PC-3 (cell line): ENCODE measurements around the gene ECD. TPM values are rescaled to one million over a fixed set of nuclear protein-coding genes. Genes with fewer than 3 reads are reported as not detected.

ENCODE experiments used
- ATAC-seq: fragments of 200-7000 bp; cut with Tn5 transposase; 2 replicates; pipeline ENCODE4 v1.9.1; 2020; ENCODE audit warnings: mild to moderate bottlenecking, moderate library complexity
- BruUV-seq: library from RNA; stranded (reverse); fragments of 400-500 nt; replicated peaks from 2 replicates; lab custom pipeline; 2021; lab: Mats Ljungman, UMichigan
- CTCF ChIA-PET: fragments of 300-600 bp; sonication (Branson Sonifier 250); formaldehyde crosslinking; loops from one replicate; lab custom pipeline; 2022; ENCODE audit warnings: antibody characterized with exemption; lab: Charles Lee
- POLR2A ChIA-PET: fragments of 300-600 bp; sonication (Branson Sonifier 250); formaldehyde crosslinking; loops from one replicate; lab custom pipeline; 2022; ENCODE audit warnings: antibody characterized with exemption; ENCODE audit not compliant: unreplicated experiment; lab: Charles Lee
- DNase-seq: peaks from one replicate; pipeline ENCODE4 v3.0.0-alpha.2; 2015
- H2AFZ ChIP-seq: fragments of 300-600 bp; sonication (generic); 2 replicates; pipeline ENCODE4 v1.6.0; 2016; ENCODE audit warnings: antibody characterized with exemption, low read length
- H3F3A ChIP-seq: fragments of 300-600 bp; sonication (generic); one replicate; pipeline ENCODE4 v1.6.0; 2017; ENCODE audit warnings: antibody characterized with exemption, low read length, control low read depth, mild to moderate bottlenecking; ENCODE audit not compliant: unreplicated experiment
- H3K27ac ChIP-seq: fragments of 300-600 bp; sonication (generic); 2 replicates; pipeline ENCODE4 v1.5.1; 2016; ENCODE audit warnings: mild to moderate bottlenecking, low read length
- H3K27me3 ChIP-seq: fragments of 300-600 bp; sonication (generic); 2 replicates; pipeline ENCODE4 v1.6.1; 2016; ENCODE audit warnings: low read length, mixed read lengths
- H3K36me3 ChIP-seq: fragments of 300-600 bp; sonication (generic); 2 replicates; pipeline ENCODE4 v1.6.1; 2016; ENCODE audit warnings: low read depth, mixed run types, low read length, mixed read lengths
- H3K4me1 ChIP-seq: fragments of 300-600 bp; sonication (generic); 2 replicates; pipeline ENCODE4 v1.5.1; 2016; ENCODE audit warnings: low read length; ENCODE audit not compliant: insufficient read depth
- H3K4me2 ChIP-seq: fragments of 300-600 bp; sonication (generic); 2 replicates; pipeline ENCODE4 v1.6.0; 2016; ENCODE audit warnings: low read length
- H3K4me3 ChIP-seq: fragments of 300-600 bp; sonication (generic); 2 replicates; pipeline ENCODE4 v1.5.1; 2016; ENCODE audit warnings: mild to moderate bottlenecking, low read length, mixed read lengths
- H3K79me2 ChIP-seq: fragments of 300-600 bp; sonication (generic); 2 replicates; pipeline ENCODE4 v1.6.1; 2017; ENCODE audit warnings: low read length, mixed read lengths
- H3K9ac ChIP-seq: fragments of 300-600 bp; sonication (generic); 2 replicates; pipeline ENCODE4 v1.6.0; 2016; ENCODE audit warnings: mild to moderate bottlenecking, low read length
- H3K9me2 ChIP-seq: fragments of 300-600 bp; sonication (generic); replicated peaks from 2 replicates; pipeline ENCODE4 v1.6.1; 2016; ENCODE audit warnings: mixed run types, low read length, mixed read lengths
- H3K9me3 ChIP-seq: fragments of 300-600 bp; sonication (generic); 2 replicates; pipeline ENCODE4 v1.6.1; 2016; ENCODE audit warnings: low read length, mixed read lengths
- H4K20me1 ChIP-seq: fragments of 300-600 bp; sonication (generic); 2 replicates; pipeline ENCODE4 v1.6.1; 2016; ENCODE audit warnings: low read length, mixed read lengths
- EZH2 ChIP-seq: fragments of 300-600 bp; sonication (generic); IDR thresholded peaks from one replicate; pipeline ENCODE4 v1.6.1; 2017; ENCODE audit warnings: antibody characterized with exemption, mild to moderate bottlenecking, low read length; ENCODE audit not compliant: unreplicated experiment
- EZH2phosphoT487 ChIP-seq: fragments of 300-600 bp; sonication (generic); IDR thresholded peaks from 2 replicates; pipeline ENCODE4 v1.6.1; 2018; ENCODE audit warnings: mild to moderate bottlenecking, antibody characterized with exemption, low read length, borderline replicate concordance
- intact Hi-C: fragments of 100-400 bp; cut with micrococcal nuclease; formaldehyde crosslinking; loops from 2 replicates; pipeline ENCODE4 v1.9.0; 2023
- total RNA-seq: library from RNA; depleted of rRNA; stranded (reverse); fragments of >200 nt; gene quantifications from 2 replicates; pipeline ENCODE4 v1.2.3, GENCODE V29; 2014
- TF ChIP-seq, protein P1 (sequence below): fragments of 300-600 bp; sonication (generic); conservative IDR thresholded peaks from 2 replicates; pipeline ENCODE4 v1.5.1; 2017; ENCODE audit warnings: antibody characterized with exemption, low read depth, mild to moderate bottlenecking, low read length

ECD gene
- total RNA-seq, 1 experiment from 2014 or later = 108 TPM

DNA sequence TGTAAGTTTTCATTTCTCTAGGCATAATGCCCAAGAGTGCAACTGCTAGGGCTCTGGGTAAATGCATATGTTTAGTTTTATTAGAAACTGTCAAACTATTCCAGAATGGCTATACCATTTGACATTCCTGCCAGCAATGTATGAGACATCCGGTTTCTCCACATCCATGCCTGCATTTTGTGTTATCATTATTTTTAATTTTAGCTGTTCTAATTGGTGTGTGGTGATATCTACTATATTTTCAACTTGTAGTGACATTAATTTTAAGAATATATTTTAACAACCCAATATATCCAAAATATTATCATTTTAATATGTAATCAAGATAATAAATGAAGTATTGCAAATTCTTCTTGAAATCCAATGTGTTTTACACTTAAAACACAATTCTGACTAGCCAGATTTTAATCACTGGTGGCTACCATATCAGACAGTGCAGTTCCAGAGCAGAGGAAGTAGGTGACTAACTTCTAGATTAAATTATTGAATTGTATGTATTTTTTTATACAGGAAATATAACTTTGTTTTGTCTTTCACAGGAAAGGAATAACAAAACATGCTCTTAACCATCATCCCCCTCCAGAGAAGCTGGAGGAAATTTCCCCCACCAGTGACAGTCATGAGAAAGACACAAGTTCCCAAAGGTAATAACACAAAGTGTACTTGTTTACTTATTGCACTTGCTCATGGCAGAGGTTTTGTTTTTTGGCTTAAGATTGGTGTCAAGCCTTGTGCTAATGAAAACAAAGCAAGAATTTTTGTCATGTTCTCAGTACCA lies 6.5 kb upstream of the ECD start:
- Histone ChIP-seq H3K4me2 (no peak overlapping the region), H2AFZ (no peak overlapping the region), H3K9ac (no peak overlapping the region), H3K4me3 (no peak overlapping the region), H3K36me3 (peaks cover 4% of the 10 kb centered on the region), H3K27ac (no peak overlapping the region), H3K27me3 (no peaks in the 10 kb centered on the region), H3K9me2 (no peaks in the 10 kb centered on the region), H3K79me2 (peaks cover 3% of the 10 kb centered on the region), H3K9me3 (no peaks in the 10 kb centered on the region), H3F3A (no peaks in the 10 kb centered on the region), H3K4me1 (no peaks in the 10 kb centered on the region), H4K20me1 (no peaks in the 10 kb centered on the region)
- DNase-seq = no peak
- ChIA-PET CTCF (no interaction called here), POLR2A (no interaction called here)
- no peak for ATAC-seq
- TF ChIP-seq, protein P1, sequence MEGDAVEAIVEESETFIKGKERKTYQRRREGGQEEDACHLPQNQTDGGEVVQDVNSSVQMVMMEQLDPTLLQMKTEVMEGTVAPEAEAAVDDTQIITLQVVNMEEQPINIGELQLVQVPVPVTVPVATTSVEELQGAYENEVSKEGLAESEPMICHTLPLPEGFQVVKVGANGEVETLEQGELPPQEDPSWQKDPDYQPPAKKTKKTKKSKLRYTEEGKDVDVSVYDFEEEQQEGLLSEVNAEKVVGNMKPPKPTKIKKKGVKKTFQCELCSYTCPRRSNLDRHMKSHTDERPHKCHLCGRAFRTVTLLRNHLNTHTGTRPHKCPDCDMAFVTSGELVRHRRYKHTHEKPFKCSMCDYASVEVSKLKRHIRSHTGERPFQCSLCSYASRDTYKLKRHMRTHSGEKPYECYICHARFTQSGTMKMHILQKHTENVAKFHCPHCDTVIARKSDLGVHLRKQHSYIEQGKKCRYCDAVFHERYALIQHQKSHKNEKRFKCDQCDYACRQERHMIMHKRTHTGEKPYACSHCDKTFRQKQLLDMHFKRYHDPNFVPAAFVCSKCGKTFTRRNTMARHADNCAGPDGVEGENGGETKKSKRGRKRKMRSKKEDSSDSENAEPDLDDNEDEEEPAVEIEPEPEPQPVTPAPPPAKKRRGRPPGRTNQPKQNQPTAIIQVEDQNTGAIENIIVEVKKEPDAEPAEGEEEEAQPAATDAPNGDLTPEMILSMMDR = no peak
- TF ChIP-seq EZH2phosphoT487 = no peak
- intact Hi-C loops = no loop called here
- BruUV-seq = no TSS peak

DNA sequence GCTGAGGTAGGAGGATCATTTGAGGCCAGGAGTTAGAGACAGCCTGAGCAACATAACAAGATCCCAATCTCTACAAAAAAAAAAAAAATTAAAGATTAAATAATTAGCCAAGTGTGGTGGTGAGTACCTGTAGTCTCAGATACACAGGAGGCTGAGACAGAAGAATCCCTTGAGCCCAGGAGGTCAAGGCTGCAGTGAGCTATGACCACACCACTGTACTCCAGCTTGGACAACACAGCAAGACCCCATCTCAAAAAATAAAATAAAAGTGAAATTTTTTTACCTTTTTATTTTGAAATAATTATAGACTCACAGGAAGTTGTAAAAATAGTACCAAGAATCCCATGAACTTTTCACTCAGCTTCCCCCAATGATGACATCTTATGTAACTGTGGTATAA lies 5.1 kb upstream of the ECD start:
- ChIA-PET POLR2A (no interaction called here), CTCF (no interaction called here)
- H3K4me3 ChIP-seq = no peak overlapping the region
- intact Hi-C loops = no loop called here
- H3K4me2 ChIP-seq = no peak overlapping the region
- peaks cover 13% of the 10 kb centered on the region for H3K79me2 ChIP-seq
- no peaks in the 10 kb centered on the region for H4K20me1 ChIP-seq
- H3K9me3 ChIP-seq = no peaks in the 10 kb centered on the region
- no TSS peak for BruUV-seq
- peaks cover 4% of the 10 kb centered on the region for H3K36me3 ChIP-seq
- H3F3A ChIP-seq = no peaks in the 10 kb centered on the region
- peaks cover 5% of the 10 kb centered on the region; the same call in 1 of the 2 replicates for H3K4me1 ChIP-seq
- no peak overlapping the region for H3K9ac ChIP-seq
- H3K27ac ChIP-seq = no peak overlapping the region
- TF ChIP-seq EZH2 (no peak), EZH2phosphoT487 (no peak)
- TF ChIP-seq, protein P1 = no peak
- DNase-seq = no peak
- no peak for ATAC-seq
- H2AFZ ChIP-seq = no peak overlapping the region
- no peaks in the 10 kb centered on the region for H3K9me2 ChIP-seq
- no peaks in the 10 kb centered on the region for H3K27me3 ChIP-seq

DNA sequence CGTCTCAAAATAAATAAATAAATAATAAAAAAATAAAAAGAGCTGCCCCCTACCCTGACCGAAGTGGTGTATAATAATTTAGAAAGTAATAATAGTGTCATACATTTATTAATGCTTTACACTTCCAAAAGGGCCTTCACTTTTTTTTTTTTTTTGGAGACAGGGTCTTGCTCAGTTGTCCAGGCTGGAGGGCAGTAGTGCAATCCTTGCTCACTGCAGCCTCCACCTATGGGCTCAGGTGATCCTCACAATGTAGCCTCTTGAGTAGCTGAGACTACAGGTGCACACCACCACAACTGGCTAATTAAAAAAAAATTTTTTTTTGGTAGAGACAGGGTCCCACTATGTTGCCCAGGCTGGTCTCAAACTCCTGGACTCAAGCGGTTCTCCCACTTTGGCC lies 1.5 kb upstream of the ECD start:
- H3K4me3 ChIP-seq = no peak overlapping the region
- H3K79me2 ChIP-seq = peaks cover 48% of the 10 kb centered on the region
- TF ChIP-seq, protein P1 = no peak
- H3K27me3 ChIP-seq = no peaks in the 10 kb centered on the region
- no peaks in the 10 kb centered on the region for H3F3A ChIP-seq
- CTCF ChIA-PET = interaction anchor here (1.2 to 2.3 kb wide), 2 partner anchors 10 to 75 kb away, joined by 4 to 19 read pairs; no protein-coding TSS in a partner anchor
- H3K9ac ChIP-seq = no peak overlapping the region
- H2AFZ ChIP-seq = no peak overlapping the region
- H3K4me1 ChIP-seq = peaks cover 21% of the 10 kb centered on the region
- no peaks in the 10 kb centered on the region for H4K20me1 ChIP-seq
- ATAC-seq (no peak), DNase-seq (no peak)
- H3K36me3 ChIP-seq = peaks cover 6% of the 10 kb centered on the region; the same call in 1 of the 2 replicates
- H3K27ac ChIP-seq = no peak overlapping the region
- intact Hi-C loops = loop anchor here (2.0 kb wide), 1 partner anchor 73 kb away; the partner anchor contains the start of gene P4HA1
- H3K9me2 ChIP-seq = no peaks in the 10 kb centered on the region
- POLR2A ChIA-PET = interaction anchor here (0.6 to 1.1 kb wide), 4 partner anchors 34 to 73 kb away, joined by 4 to 9 read pairs (median 4); partner anchors contain the start of gene P4HA1
- H3K4me2 ChIP-seq = no peak overlapping the region
- no TSS peak for BruUV-seq
- H3K9me3 ChIP-seq = no peaks in the 10 kb centered on the region
